Hematopoietic multipotent progenitor cell treated with erythropoietin and hydrocortisone succinate and interleukin-3 and kit ligand, for 8 days (in vitro differentiated cells): ENCODE measurements around the gene PPIP5K2.
"Not testable (repeated sequence)": the region's sequence is repeated elsewhere in the genome, so short reads cannot be mapped to it uniquely, and the experiment has no call there.

ENCODE experiments used
- DNase-seq: peaks from one replicate; pipeline ENCODE4 v3.0.0-alpha.2; 2015

The PPIP5K2 gene

GRCh38 chr5:103119765-103120606, at the start of gene PPIP5K2, which contains the start of gene GIN1:
Gene PPIP5K2, plus strand, starts transcription at chr5:103120301. Its CDS starts 9,289 bp downstream, at chr5:103129590.
Gene GIN1, minus strand, starts transcription at chr5:103120138. Its CDS starts 11,431 bp downstream, at chr5:103108707.
- DNase-seq: peak; percentile 99

DNA sequence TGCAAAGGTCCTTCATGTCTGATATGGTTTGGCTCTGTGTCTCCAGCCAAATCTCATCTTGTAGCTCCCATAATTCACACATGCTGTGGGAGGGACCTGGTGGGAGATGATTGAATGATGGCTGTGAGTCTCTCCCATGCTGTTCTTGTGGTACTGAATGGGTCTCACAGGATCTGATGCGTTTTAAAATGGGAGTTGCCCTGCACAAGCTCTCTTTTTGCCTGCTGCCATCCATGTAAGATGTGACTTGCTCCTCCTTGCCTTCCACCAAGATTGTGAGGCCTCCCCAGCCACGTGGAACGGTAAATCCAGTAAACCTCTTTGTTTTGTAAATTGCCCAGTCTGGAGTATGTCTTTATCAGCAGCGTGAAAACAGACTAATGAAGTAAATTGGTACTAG, 46.6 kb upstream of the PPIP5K2 start:
- DNase-seq: not testable (repeated sequence)

DNA sequence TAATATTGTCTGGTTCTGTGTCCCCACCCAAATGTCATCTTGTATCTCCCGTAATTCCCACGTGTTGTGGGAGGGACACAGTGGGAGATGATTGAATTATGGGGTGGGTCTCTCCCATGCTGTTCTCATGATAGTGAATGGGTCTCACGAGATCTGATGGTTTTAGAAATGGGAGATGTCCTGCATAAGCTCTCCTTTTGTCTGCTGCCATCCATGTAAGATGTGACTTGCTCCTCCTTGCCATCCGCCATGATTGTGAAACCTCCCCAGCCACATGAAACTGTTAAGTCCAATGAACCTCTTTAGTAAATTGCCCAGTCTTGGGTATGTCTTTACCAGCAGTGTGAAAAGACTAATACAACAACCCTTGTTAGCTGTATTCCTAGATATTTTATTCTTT, 44.7 kb upstream of the PPIP5K2 start:
- no peak for DNase-seq

DNA sequence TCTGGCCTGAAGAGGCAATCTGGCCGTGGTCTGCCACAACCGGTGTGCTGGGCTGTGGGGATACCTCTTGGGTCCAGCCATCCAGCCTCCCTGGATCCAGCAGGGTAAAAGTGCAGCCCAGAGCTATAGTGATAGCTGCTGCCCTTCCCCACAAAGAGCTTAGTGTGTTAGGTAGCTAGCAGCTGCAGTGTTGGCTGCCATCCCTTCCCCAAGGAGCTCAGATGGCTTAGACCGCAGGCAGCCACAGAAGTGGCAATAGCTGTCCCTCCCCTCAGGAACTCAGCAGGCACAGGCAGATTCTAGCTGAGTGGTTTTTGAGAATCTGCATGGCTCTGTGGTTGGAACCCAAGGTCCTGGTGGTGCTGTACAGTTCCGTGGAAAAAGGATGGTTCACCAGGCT, 40.3 kb upstream of the PPIP5K2 start:
- DNase-seq: no peak

DNA sequence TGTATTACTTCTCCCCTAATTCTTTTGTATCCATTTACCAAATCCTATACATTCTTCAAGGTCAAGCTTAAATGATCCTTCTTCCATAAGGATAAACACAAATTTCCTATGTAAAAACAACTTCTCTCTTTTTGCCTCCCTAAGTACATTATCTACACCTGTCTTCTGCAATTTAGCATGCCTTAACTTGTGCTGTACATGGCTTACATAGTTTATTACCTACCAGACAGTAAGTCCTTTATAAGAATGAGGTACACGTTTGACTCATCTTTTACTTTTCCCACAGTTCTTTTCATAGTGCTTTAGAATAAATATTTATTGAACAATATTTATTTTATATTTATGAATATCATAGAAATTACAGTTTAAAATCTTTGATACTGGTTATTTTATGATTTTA, 33.6 kb upstream of the PPIP5K2 start:
- DNase-seq: no peak

DNA sequence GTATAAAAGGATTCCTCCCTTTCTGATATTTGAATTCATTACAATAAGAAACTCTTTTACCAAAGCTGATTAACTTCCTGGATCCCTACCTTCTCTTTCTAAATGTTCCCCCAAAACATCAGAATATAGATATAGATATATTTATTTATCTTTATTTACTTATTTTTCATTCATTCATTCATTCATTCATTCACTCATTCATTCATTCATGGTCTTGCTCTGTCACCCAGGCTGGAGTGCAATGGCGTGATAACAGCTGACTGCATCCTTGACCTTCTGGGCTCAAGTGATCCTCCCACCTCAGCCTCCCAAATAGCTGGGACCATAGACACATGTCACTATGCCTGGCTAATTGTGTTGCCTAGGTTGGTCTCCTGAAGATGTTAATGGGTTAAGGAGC, 30.8 kb upstream of the PPIP5K2 start:
- no peak for DNase-seq

DNA sequence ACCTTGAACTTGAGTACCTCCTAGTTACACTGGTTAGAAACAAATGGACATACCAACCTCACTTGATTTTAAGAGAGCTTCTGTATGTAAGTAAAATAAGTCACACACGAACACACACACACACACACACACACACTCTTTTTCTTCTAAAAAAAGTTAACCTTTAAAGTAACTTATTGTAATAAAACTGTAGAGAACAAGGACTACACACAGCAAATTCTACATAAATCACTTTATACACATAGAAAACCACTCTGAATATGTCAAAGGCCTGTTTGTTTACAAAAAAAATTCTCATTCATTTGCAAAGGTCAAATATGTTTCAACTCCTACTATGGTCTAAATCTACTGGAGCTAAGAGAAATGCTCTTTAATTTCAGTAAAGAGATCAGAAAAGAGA, 29.3 kb upstream of the PPIP5K2 start:
- no peak for DNase-seq

DNA sequence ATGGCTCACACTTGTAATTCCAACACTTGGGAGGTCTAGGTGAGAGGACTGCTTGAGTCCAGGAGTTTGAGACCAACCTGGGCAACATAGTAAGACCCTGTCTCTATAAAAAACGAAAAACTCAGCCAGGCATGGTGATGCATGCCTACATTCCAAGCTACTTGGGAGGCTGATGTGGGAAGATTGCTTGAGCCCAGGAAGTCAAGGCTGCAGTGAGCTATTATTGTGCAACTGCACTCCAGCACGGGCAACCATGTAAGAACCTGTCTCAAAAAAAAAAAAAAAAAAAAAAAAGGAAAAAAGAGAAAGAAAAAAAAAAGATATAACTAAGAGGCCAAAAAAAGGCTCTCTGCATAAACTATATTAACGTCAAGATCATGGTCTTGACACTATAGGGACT, 27.4 kb upstream of the PPIP5K2 start:
- no peak for DNase-seq

DNA sequence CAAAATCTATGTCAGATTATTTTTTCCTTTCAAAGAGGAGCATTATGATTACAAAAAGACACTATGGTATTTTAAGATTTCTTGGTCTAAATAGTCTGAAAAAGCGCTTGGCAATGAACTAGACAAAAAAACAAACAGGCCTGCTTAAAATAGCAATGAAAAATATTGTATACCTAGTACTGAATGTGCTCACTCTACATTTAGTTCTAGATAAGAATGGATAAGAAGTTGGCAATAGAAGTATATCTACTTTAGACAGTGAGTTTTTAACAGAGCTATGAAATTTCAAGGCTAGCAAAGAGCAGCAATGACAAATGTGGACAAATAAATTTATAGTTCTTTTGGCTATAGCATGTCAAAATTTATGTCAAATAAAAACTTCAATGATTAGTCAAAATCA, 26.4 kb upstream of the PPIP5K2 start:
- no peak for DNase-seq

- peak; percentile 80 for DNase-seq
Observed at GRCh38 chr5:103094737-103095136, 25.4 kb upstream of the PPIP5K2 start.

DNA sequence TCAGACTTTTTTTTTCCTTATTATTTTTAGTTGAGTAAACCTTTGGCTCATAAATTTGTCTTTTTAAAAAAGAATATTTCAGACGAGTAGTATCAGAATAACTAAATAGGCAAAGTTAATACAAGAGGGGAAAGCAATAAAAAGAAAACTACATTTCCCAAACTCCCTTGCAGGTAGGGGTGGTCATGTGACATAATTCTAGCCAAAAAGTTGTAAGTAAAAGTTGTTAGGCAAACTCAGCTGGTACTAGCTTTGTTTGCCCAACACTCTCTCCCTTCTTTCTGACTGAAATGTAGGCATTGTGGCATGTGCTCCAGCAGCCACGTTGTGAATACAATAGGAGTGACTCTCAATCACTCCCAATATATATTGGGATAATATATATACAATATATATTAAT, 21.1 kb upstream of the PPIP5K2 start:
- DNase-seq: no peak

GRCh38 chr5:103101079-103101750, 18.9 kb upstream of the PPIP5K2 start:
- DNase-seq: peak; percentile 53

GRCh38 chr5:103102234-103102633, 17.9 kb upstream of the PPIP5K2 start:
- no peak for DNase-seq

GRCh38 chr5:103108086-103108485, 12.0 kb upstream of the PPIP5K2 start:
- no peak for DNase-seq

- no peak for DNase-seq
Observed at GRCh38 chr5:103109277-103109676, 10.8 kb upstream of the PPIP5K2 start.

DNA sequence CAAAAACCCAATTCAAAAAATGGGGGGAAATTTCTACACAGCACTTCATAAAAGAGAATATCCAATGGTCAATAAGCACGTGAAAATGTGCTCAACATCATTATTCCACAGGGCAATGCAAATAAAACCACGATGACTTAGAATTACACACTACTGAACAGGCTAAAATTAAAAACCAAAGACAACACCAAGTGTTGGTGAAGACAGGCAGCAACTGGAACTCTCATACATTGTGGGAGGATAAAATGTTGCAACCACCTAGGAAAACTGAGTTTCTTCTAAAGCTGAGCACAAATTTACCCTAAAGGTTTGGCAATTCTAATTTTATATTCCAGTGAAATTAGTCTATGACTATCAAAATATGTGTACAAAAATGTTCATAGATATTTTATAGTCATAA, 9.7 kb upstream of the PPIP5K2 start:
- DNase-seq: no peak

DNA sequence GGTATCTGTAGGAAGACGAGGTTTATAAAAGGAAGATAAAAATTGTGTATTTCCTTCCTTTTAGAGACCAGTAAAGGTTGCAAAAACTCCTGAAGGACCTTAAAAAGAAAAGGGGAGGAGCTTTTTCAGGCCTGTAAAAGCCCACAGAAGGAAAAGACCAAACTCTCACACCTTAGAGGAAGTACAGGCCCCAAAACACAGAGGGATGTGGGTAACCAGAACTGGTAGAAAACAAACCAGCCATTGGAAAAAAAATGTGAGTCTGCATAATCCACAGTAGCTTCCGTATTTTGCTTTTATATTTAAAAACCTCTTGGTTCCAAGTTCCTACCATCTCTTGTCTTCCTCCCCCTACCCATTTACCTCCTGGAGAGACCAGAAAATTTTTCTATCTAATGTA, 8.6 kb upstream of the PPIP5K2 start:
- DNase-seq: no peak

- no peak for DNase-seq
Observed at GRCh38 chr5:103112910-103113309, 7.2 kb upstream of the PPIP5K2 start.

DNA sequence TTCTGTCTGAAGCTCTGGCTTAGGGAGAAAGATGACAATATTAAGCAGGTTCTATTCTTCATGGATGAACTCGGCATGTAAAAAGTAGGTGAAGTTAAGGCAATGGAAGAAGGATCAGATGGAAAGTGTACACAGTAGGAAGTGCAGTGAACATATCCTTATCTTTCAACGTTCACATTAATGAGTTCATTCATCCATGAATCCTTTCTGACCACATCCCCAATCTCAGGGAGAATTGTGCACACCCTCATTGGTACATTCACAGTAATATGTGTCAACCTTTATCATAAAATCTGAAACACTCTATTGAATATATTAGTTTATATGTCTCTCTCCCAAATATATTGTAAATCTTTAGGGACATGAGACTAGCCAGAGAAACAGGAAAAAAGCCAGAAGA, 5.7 kb upstream of the PPIP5K2 start:
- DNase-seq: no peak

DNA sequence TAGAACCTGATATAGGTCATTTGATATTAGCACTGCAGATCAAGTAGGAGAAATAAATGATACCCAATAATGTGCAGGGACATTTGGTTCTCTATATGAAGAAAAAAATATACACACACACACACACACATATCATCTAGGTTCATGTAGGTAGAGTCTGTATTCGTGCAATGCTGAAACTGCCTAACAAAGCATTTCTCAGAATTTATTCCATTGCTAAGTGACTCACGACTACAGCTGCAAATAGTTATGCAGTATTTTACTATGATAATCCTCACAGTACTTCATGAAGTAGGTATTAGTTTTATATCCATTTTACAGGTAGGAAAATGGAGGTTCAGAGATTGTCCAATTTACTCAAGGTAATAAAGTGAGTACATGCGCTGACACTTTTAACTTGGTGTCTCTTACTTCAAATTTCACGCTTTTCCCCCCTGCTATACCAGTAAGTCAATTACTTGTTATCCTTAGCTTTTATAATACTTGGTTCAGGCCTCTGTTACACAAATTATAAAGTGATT, 2.6 kb upstream of the PPIP5K2 start:
- DNase-seq: peak; percentile 43

- peak; percentile 66 for DNase-seq
Observed at GRCh38 chr5:103119070-103119764, 884 bp upstream of the PPIP5K2 start.

DNA sequence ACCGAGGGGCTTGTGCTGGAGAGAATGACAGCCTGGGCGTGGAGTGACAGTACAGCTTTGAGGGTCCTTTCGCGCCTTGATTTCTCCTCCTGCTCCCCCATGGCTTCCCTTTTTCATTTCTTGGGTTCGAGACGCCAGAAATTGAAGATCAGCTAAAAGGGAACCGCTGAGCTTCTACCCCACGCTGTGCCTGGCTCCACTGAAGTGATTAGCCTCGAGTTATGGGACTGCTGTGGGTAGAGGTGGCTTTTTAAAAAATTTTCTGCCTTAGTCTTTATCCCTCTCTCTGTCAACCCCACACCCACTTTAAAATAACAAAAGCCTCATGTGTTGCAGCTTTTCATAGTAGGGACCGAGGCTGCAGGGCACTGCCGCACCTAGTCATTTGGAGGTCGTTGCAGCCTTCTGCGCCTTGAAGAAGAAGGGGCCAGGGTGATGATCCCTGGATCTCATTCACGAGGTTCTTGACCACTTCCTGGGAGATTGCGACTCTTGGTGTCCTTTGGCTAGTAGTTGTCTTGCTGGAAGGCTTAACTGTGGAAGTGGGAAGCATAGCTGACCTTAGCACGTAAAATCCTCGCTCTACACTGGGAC, 603 bp downstream of the PPIP5K2 start:
- peak; percentile 45 for DNase-seq

DNA sequence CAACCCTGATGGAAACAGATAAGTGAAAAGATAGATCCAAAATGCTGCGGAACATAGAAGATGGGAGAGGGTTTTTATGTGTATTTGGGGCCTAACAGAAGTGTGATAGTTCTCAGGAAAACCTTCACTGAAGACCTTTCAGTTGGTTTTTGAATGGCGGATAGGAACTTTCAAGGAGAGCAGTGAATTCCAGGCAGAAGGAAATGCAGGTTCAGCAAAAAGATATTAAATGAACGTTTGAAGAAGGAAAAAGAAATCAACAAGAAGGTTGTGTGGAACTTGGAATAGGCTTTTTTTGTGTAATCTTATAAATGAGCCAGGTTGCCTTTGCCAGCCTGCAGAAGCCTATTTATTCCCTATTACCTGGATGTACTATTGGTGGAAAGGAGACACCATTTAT, 2.1 kb downstream of the PPIP5K2 start:
- no peak for DNase-seq
